Endothelial cell of umbilical vein (primary cell): ENCODE measurements around the gene HABP4. TPM values are rescaled to one million over a fixed set of nuclear protein-coding genes. Genes with fewer than 3 reads are reported as not detected.
A peak's percentile ranks its signal among the peaks of the same experiment; 100 is the strongest.

Experiments used
- BruUV-seq: library from RNA; stranded (reverse); fragments of 400-500 nt; replicated peaks from 2 replicates; lab custom pipeline; 2021; lab: Mats Ljungman, UMichigan
- CTCF ChIA-PET: fragments of 300-600, 350-600 bp; sonication (Branson Sonifier 250); formaldehyde crosslinking; loops from one replicate; lab custom pipeline; 2021; ENCODE audit warnings: antibody characterized with exemption, inconsistent platforms; lab: Charles Lee
- POLR2A ChIA-PET: fragments of 300-600, 350-600 bp; sonication (Branson Sonifier 250); formaldehyde crosslinking; loops from one replicate; lab custom pipeline; 2021; ENCODE audit warnings: antibody characterized with exemption, inconsistent platforms; lab: Charles Lee
- DNase-seq: peaks from one replicate; pipeline ENCODE4 v3.0.0-alpha.2; 2011; ENCODE audit warnings: low read depth, low spot score
- FAIRE-seq: peaks from 2 replicates; lab custom pipeline; 2011; peaks lifted over from hg19 to GRCh38; lab: Jason Lieb, UNC
- H2AFZ ChIP-seq: 2 replicates; pipeline ENCODE4 v1.6.0; 2012; ENCODE audit warnings: low read depth, low read length, control low read depth, inconsistent platforms
- H3K27ac ChIP-seq: 2 replicates; pipeline ENCODE4 v1.5.1; 2011; ENCODE audit warnings: low read depth, mild to moderate bottlenecking, control low read depth, low read length, moderate library complexity; ENCODE audit not compliant: insufficient read depth
- H3K27me3 ChIP-seq, 2 experiments: 2 replicates each; pipeline versions ENCODE4 v1.6.0 to v1.6.1; 2011; ENCODE audit warnings: low read length in 2 of 2, mixed read lengths in 1 of 2; ENCODE audit not compliant: control insufficient read depth in 2 of 2, insufficient read depth in 2 of 2
- H3K36me3 ChIP-seq, 2 experiments: 2 replicates in 1 of 2; 3 replicates in 1 of 2; pipeline ENCODE4 v1.5.1; 2011; ENCODE audit warnings: low read length in 2 of 2, mild to moderate bottlenecking in 1 of 2, moderate library complexity in 1 of 2; ENCODE audit not compliant: control insufficient read depth in 2 of 2, insufficient read depth in 2 of 2; ENCODE audit errors: extremely low read depth in 1 of 2
- H3K4me1 ChIP-seq: 3 replicates; pipeline ENCODE4 v1.5.1; 2011; ENCODE audit warnings: mild to moderate bottlenecking, low read length; ENCODE audit not compliant: control insufficient read depth, insufficient read depth; ENCODE audit errors: extremely low read depth
- H3K4me2 ChIP-seq: 2 replicates; pipeline ENCODE4 v1.6.1; 2011; ENCODE audit warnings: low read length, control low read depth, mixed read lengths; ENCODE audit not compliant: insufficient read depth
- H3K4me3 ChIP-seq, 3 experiments: fragments of 200-600 bp in 1 of 3; sonication (generic), shearing (Covaris generic) in 1 of 3; replicated peaks in 1 of 3; 2 replicates each; pipeline ENCODE4 v1.5.1; 2011 to 2016; ENCODE audit warnings: control low read depth in 3 of 3, low read length in 3 of 3, mild to moderate bottlenecking in 2 of 3, inconsistent platforms in 1 of 3, low read depth in 1 of 3, moderate library complexity in 1 of 3; ENCODE audit not compliant: insufficient read depth in 1 of 3
- H3K79me2 ChIP-seq: 2 replicates; pipeline ENCODE4 v1.6.0; 2012; ENCODE audit warnings: low read length, inconsistent platforms; ENCODE audit not compliant: control insufficient read depth, insufficient read depth
- H3K9ac ChIP-seq: replicated peaks from 2 replicates; pipeline ENCODE3; 2011; ENCODE audit warnings: low read length, control low read depth; ENCODE audit not compliant: insufficient read depth; ENCODE audit errors: extremely low read depth
- H3K9me1 ChIP-seq: replicated peaks from 3 replicates; pipeline ENCODE4 v1.6.0; 2011; ENCODE audit warnings: mild to moderate bottlenecking, low read length; ENCODE audit not compliant: control insufficient read depth, insufficient read depth; ENCODE audit errors: extremely low read depth
- H3K9me3 ChIP-seq: replicated peaks from 2 replicates; pipeline ENCODE4 v1.5.1; 2012; ENCODE audit warnings: low read length, inconsistent platforms; ENCODE audit not compliant: control insufficient read depth, insufficient read depth
- H4K20me1 ChIP-seq: replicated peaks from 2 replicates; pipeline ENCODE3; 2011; ENCODE audit warnings: mild to moderate bottlenecking, low read length; ENCODE audit not compliant: control insufficient read depth, insufficient read depth; ENCODE audit errors: extremely low read depth
- EZH2 ChIP-seq: IDR thresholded peaks from 2 replicates; pipeline ENCODE4 v1.6.1; 2012; ENCODE audit warnings: borderline replicate concordance, low read depth, mild to moderate bottlenecking, moderate library complexity, low read length, inconsistent platforms; ENCODE audit not compliant: severe bottlenecking
- FOS ChIP-seq: IDR thresholded peaks from 2 replicates; pipeline ENCODE4 v1.6.1; 2011; ENCODE audit warnings: mild to moderate bottlenecking, low read length, moderate library complexity, borderline replicate concordance; ENCODE audit not compliant: insufficient read depth
- GATA2 ChIP-seq: IDR thresholded peaks from 2 replicates; pipeline ENCODE4 v1.7.0; 2011; ENCODE audit warnings: low read depth, mild to moderate bottlenecking, moderate library complexity, mixed read lengths, low read length; ENCODE audit not compliant: insufficient read length, insufficient read depth
- JUN ChIP-seq: IDR thresholded peaks from 2 replicates; pipeline ENCODE4 v1.6.1; 2011; ENCODE audit warnings: borderline replicate concordance, low read depth; ENCODE audit not compliant: insufficient read length, insufficient read depth
- MAX ChIP-seq: IDR thresholded peaks from 2 replicates; pipeline ENCODE4 v1.6.1; 2011; ENCODE audit not compliant: insufficient read depth, insufficient read length
- MYC ChIP-seq: IDR thresholded peaks from one replicate; pipeline ENCODE4 v1.6.1; 2011; ENCODE audit warnings: mild to moderate bottlenecking, low read depth, low read length
- POLR2A ChIP-seq: IDR thresholded peaks from 2 replicates; pipeline ENCODE4 v1.6.1; 2012; ENCODE audit warnings: low read depth, mild to moderate bottlenecking, control low read depth, low read length
- POLR2AphosphoS5 ChIP-seq: IDR thresholded peaks from 2 replicates; pipeline ENCODE4 v1.6.1; 2012; ENCODE audit warnings: low read depth, mild to moderate bottlenecking, control low read depth, low read length, moderate library complexity; ENCODE audit not compliant: insufficient read depth
- dilution Hi-C: fragments of 300-500 bp; cut with MboI; formaldehyde crosslinking; loops from one replicate; pipeline ENCODE4 v1.15.0; 2019; ENCODE audit warnings: low sequenced_read_pairs; ENCODE audit not compliant: extremely low pct_ligation_motif_present
- intact Hi-C: fragments of 100-400 bp; cut with micrococcal nuclease; formaldehyde crosslinking; loops from one replicate; pipeline ENCODE4 v1.10.0; 2022
- polyA plus RNA-seq, 4 experiments: library from polyadenylated mRNA; depleted of rRNA in 3 of 4; stranded (reverse) in 3 of 4; unstranded in 1 of 4; fragments of >200 nt; gene quantifications; 2 replicates each; pipeline versions ENCODE4 v1.2.1 to v1.2.3, GENCODE V29; 2011 to 2012; ENCODE audit warnings: missing spikeins in 1 of 4
- total RNA-seq: library from RNA; stranded (reverse); gene quantifications from 2 replicates; pipeline ENCODE4 v1.2.3, GENCODE V29; 2021
- TF ChIP-seq, protein P1 (sequence below), 2 donors: IDR thresholded peaks; 1 replicate in 1 of 2; 2 replicates in 1 of 2; pipeline ENCODE4 v1.5.1; 2011; ENCODE audit warnings: low read length in 2 of 2, mild to moderate bottlenecking in 2 of 2, moderate library complexity in 2 of 2, control low read depth in 1 of 2, inconsistent platforms in 1 of 2, low read depth in 1 of 2; ENCODE audit not compliant: insufficient read depth in 1 of 2; ENCODE audit errors: extremely low read depth in 1 of 2

The HABP4 gene
- total and polyA plus RNA-seq, 2 donors (not counting 3 experiments of a cell fraction or from before 2014, with no cell fraction given), result 4.6 to 11.1 TPM

GRCh38 chr9:96457266-96457665 is 7.3 kb downstream of the HABP4 start:
- Histone ChIP-seq H2AFZ (no peak overlapping the region), H3K4me1 (no peaks in the 10 kb centered on the region), H3K79me2 (peaks cover 3% of the 10 kb centered on the region), H3K9ac (no peak overlapping the region), H3K4me3 (no peak overlapping the region), H3K36me3 (no peaks in the 10 kb centered on the region), H3K27ac (no peak overlapping the region), H3K9me1 (no peaks in the 10 kb centered on the region), H3K4me2 (no peak overlapping the region), H3K9me3 (no peaks in the 10 kb centered on the region), H3K27me3 (no peaks in the 10 kb centered on the region), H4K20me1 (no peaks in the 10 kb centered on the region)
- ChIA-PET CTCF (interaction anchor here (0.8 to 0.9 kb wide), 2 partner anchors 225 to 240 kb away, joined by 3 read pairs; no protein-coding TSS in a partner anchor), POLR2A (no interaction called here)
- peak; percentile 66 for DNase-seq
- no peak for FAIRE-seq
- TF ChIP-seq MAX (no peak), EZH2 (no peak), GATA2 (no peak), JUN (no peak), MYC (no peak), POLR2A (no peak), POLR2AphosphoS5 (no peak)
- dilution Hi-C loops, result no loop called here
- intact Hi-C loops, result no loop called here
- BruUV-seq, result no TSS peak

GRCh38 chr9:96458226-96458625 is 8.3 kb downstream of the HABP4 start:
- no peak for FAIRE-seq
- no peaks in the 10 kb centered on the region for H3K27me3 ChIP-seq
- no peak overlapping the region for H3K27ac ChIP-seq
- TF ChIP-seq, protein P1, sequence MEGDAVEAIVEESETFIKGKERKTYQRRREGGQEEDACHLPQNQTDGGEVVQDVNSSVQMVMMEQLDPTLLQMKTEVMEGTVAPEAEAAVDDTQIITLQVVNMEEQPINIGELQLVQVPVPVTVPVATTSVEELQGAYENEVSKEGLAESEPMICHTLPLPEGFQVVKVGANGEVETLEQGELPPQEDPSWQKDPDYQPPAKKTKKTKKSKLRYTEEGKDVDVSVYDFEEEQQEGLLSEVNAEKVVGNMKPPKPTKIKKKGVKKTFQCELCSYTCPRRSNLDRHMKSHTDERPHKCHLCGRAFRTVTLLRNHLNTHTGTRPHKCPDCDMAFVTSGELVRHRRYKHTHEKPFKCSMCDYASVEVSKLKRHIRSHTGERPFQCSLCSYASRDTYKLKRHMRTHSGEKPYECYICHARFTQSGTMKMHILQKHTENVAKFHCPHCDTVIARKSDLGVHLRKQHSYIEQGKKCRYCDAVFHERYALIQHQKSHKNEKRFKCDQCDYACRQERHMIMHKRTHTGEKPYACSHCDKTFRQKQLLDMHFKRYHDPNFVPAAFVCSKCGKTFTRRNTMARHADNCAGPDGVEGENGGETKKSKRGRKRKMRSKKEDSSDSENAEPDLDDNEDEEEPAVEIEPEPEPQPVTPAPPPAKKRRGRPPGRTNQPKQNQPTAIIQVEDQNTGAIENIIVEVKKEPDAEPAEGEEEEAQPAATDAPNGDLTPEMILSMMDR (IDR thresholded peaks at IDR 0.05; ENCODE audit: extremely low read depth in 1 of 2, insufficient read depth in 1 of 2, low read depth in 1 of 2, low read length in 2 of 2), result no peak
- no peak for TF ChIP-seq EZH2
- no peak for TF ChIP-seq POLR2AphosphoS5
- no peak for TF ChIP-seq GATA2
- TF ChIP-seq POLR2A, result no peak
- no peak for TF ChIP-seq MAX
- TF ChIP-seq MYC, result no peak
- TF ChIP-seq FOS, result no peak
- no peak for TF ChIP-seq JUN
- H3K9ac ChIP-seq, result no peak overlapping the region
- H4K20me1 ChIP-seq, result no peaks in the 10 kb centered on the region
- H3K36me3 ChIP-seq, result no peaks in the 10 kb centered on the region
- intact Hi-C loops, result no loop called here
- H3K9me3 ChIP-seq, result no peaks in the 10 kb centered on the region
- no peak overlapping the region for H3K4me3 ChIP-seq
- H3K4me1 ChIP-seq, result no peaks in the 10 kb centered on the region
- no peak for DNase-seq
- no peaks in the 10 kb centered on the region for H3K9me1 ChIP-seq
- ChIA-PET POLR2A (interaction anchor here (0.7 kb wide), 1 partner anchor 8 kb away, joined by 3 read pairs; no protein-coding TSS in a partner anchor), CTCF (interaction anchor here (0.9 kb wide), 1 partner anchor 141 kb away, joined by 3 read pairs; no protein-coding TSS in a partner anchor)
- dilution Hi-C loops, result no loop called here
- BruUV-seq, result no TSS peak
- no peak overlapping the region for H2AFZ ChIP-seq
- H3K4me2 ChIP-seq, result no peak overlapping the region
- H3K79me2 ChIP-seq, result peaks cover 3% of the 10 kb centered on the region
